Myocyte (in vitro differentiated cells): ENCODE measurements around the gene TRPC4AP. TPM values are rescaled to one million over a fixed set of nuclear protein-coding genes. Genes with fewer than 3 reads are reported as not detected.
A peak's percentile ranks its signal among the peaks of the same experiment; 100 is the strongest.
"Not testable (repeated sequence)": the region's sequence is repeated elsewhere in the genome, so short reads cannot be mapped to it uniquely, and the experiment has no call there.

Experiments
- DNase-seq: peaks from one replicate; pipeline ENCODE4 v3.0.0-alpha.2; 2012; ENCODE audit warnings: low read depth
- total RNA-seq: library from RNA; depleted of rRNA; stranded (reverse); fragments of >200 nt; gene quantifications from 2 replicates; pipeline ENCODE4 v1.2.3, GENCODE V29; 2014

Gene TRPC4AP
- total RNA-seq, 1 donor from 2014 or later, result 61.0 TPM

GRCh38 chr20:35059612-35060011, 33.0 kb downstream of the TRPC4AP start:
- DNase-seq, result no peak

- DNase-seq, result no peak
Measured at GRCh38 chr20:35059110-35059509, 33.5 kb downstream of the TRPC4AP start.

- no peak for DNase-seq
Measured at GRCh38 chr20:35055445-35056276, 36.9 kb downstream of the TRPC4AP start.

- no peak for DNase-seq
Measured at GRCh38 chr20:35054814-35055213, 37.8 kb downstream of the TRPC4AP start.

- DNase-seq, result not testable (repeated sequence)
Measured at GRCh38 chr20:35052616-35053015, 40.0 kb downstream of the TRPC4AP start.

GRCh38 chr20:35049776-35050352, 42.7 kb downstream of the TRPC4AP start:
- no peak for DNase-seq

GRCh38 chr20:35048739-35049138, 43.9 kb downstream of the TRPC4AP start:
- DNase-seq, result no peak

- no peak for DNase-seq
Measured at GRCh38 chr20:35042268-35042667, 50.3 kb downstream of the TRPC4AP start.

- DNase-seq, result no peak
Measured at GRCh38 chr20:35040646-35041045, 52.0 kb downstream of the TRPC4AP start.

GRCh38 chr20:35039846-35040489, 52.6 kb downstream of the TRPC4AP start:
- DNase-seq, result no peak

GRCh38 chr20:35039146-35039545, 53.5 kb downstream of the TRPC4AP start:
- DNase-seq, result no peak

GRCh38 chr20:35034145-35034544, 58.5 kb downstream of the TRPC4AP start:
- no peak for DNase-seq

GRCh38 chr20:35030136-35030535, 62.5 kb downstream of the TRPC4AP start:
- DNase-seq, result no peak

GRCh38 chr20:35027301-35027700, 65.3 kb downstream of the TRPC4AP start:
- no peak for DNase-seq

GRCh38 chr20:35025116-35025515, 67.5 kb downstream of the TRPC4AP start:
- DNase-seq, result no peak

- DNase-seq, result no peak
Measured at GRCh38 chr20:35023624-35024023, 69.0 kb downstream of the TRPC4AP start.

GRCh38 chr20:35021831-35022230, 70.8 kb downstream of the TRPC4AP start:
- DNase-seq, result no peak

GRCh38 chr20:35021063-35021462, 71.5 kb downstream of the TRPC4AP start:
- peak; percentile 82 for DNase-seq

- no peak for DNase-seq
Measured at GRCh38 chr20:35020108-35020928, 72.3 kb downstream of the TRPC4AP start.

GRCh38 chr20:35018590-35019371, 73.8 kb downstream of the TRPC4AP start:
- no peak for DNase-seq
